ENCODE measurements around the gene DDX53. TPM values are rescaled to one million over a fixed set of nuclear protein-coding genes. Genes with fewer than 3 reads are reported as not detected.

Gene DDX53
- total RNA-seq, 2 donors from 2014 or later, result not detected

GRCh38 chrX:22959204-22959920 lies 40.4 kb upstream of the DDX53 start:
- Histone ChIP-seq H3K36me3 (replicated peaks in 1 of 2; ENCODE audit: insufficient read depth in 1 of 2, low read depth in 2 of 2) (no peaks in the 10 kb centered on the region), H3K9me3 (no peaks in the 10 kb centered on the region), H3K27me3 (no peaks in the 10 kb centered on the region), H3K4me3 (no peak overlapping the region), H3K4me1 (no peaks in the 10 kb centered on the region), H3K27ac (no peak overlapping the region)
- DNase-seq (no peak), ATAC-seq (no peak)
- intact Hi-C loops (cut with DNase I), result no loop called here
- TF ChIP-seq CTCF (IDR thresholded peaks at IDR 0.05) (no peak), POLR2A (IDR thresholded peaks at IDR 0.05) (no peak)
- 56 to 66% methylated on average over 4 of the region's 4 CpGs for WGBS, 2 donors

GRCh38 chrX:22963196-22963595 lies 36.6 kb upstream of the DDX53 start:
- intact Hi-C loops (cut with DNase I), result no loop called here
- ATAC-seq (no peak), DNase-seq (no peak)
- no peaks in the 10 kb centered on the region for H3K27me3 ChIP-seq
- no peaks in the 10 kb centered on the region for H3K4me1 ChIP-seq
- H3K27ac ChIP-seq, result no peak overlapping the region
- TF ChIP-seq POLR2A (IDR thresholded peaks at IDR 0.05) (no peak), CTCF (IDR thresholded peaks at IDR 0.05) (no peak)
- 41 to 56% methylated on average over 2 of the region's 2 CpGs for WGBS, 2 donors
- no peaks in the 10 kb centered on the region for H3K36me3 ChIP-seq (replicated peaks in 1 of 2; ENCODE audit: insufficient read depth in 1 of 2, low read depth in 2 of 2)
- no peaks in the 10 kb centered on the region for H3K9me3 ChIP-seq
- no peak overlapping the region for H3K4me3 ChIP-seq

DNA sequence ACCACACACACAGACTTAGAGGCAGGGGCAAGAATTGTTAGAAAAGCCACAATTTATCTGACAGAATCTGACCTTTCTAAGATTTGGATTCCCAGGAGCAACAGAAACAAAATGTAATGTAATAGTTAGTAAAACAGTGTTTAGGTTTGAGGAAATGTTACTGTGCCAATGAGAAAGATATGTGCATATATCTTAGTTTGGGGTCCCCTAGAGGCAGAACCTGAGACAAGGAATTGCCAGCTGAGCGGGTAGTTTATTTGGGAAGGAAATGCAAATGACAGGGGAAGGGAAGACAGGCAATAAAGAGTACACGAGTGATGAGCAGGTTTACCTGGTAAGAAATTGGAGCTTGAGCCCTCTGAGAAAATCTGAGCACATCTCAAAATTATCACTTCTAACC lies 31.3 kb upstream of the DDX53 start:
- no peaks in the 10 kb centered on the region for H3K36me3 ChIP-seq (replicated peaks in 1 of 2; ENCODE audit: insufficient read depth in 1 of 2, low read depth in 2 of 2)
- no peaks in the 10 kb centered on the region for H3K4me1 ChIP-seq
- no peak for DNase-seq
- H3K4me3 ChIP-seq, result no peak overlapping the region
- WGBS, 2 donors, result 53 to 63% methylated on average over 2 of the region's 2 CpGs
- H3K9me3 ChIP-seq, result no peaks in the 10 kb centered on the region
- no peak overlapping the region for H3K27ac ChIP-seq
- no peak for ATAC-seq
- TF ChIP-seq POLR2A (IDR thresholded peaks at IDR 0.05), result no peak
- intact Hi-C loops (cut with DNase I), result no loop called here
- no peaks in the 10 kb centered on the region for H3K27me3 ChIP-seq

GRCh38 chrX:22969411-22969810 lies 30.3 kb upstream of the DDX53 start:
- no peak overlapping the region for H3K27ac ChIP-seq
- TF ChIP-seq CTCF (IDR thresholded peaks at IDR 0.05), result no peak
- TF ChIP-seq POLR2A (IDR thresholded peaks at IDR 0.05), result no peak
- no peak for ATAC-seq
- 33 to 40% methylated on average over 1 of the region's 1 CpG for WGBS, 2 donors
- H3K4me3 ChIP-seq, result no peak overlapping the region
- DNase-seq, result no peak
- no peaks in the 10 kb centered on the region for H3K9me3 ChIP-seq
- intact Hi-C loops (cut with DNase I), result no loop called here
- no peaks in the 10 kb centered on the region for H3K4me1 ChIP-seq
- no peaks in the 10 kb centered on the region for H3K27me3 ChIP-seq
- H3K36me3 ChIP-seq (replicated peaks in 1 of 2; ENCODE audit: insufficient read depth in 1 of 2, low read depth in 2 of 2), result no peaks in the 10 kb centered on the region

DNA sequence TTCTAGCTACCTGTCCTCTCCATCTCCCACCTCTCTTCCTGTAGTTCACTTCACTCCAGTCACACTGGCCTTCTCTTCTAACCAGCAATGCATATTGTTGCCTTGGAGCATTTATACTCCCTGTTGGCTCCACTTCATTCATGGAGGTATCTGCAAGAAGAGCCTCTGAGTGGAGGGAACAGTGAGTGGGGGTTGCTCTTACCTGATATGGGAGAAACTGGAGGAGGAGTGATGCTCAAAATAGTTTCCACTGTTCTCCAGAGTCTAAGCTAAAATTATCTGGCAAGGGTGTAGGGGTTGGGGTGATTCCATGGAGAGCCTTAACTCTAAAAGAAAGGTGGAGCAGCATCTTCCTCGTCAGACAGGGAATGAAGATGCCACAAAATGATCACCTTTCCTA lies 28.9 kb upstream of the DDX53 start:
- intact Hi-C loops (cut with DNase I), result no loop called here
- H3K9me3 ChIP-seq, result no peaks in the 10 kb centered on the region
- ATAC-seq (no peak), DNase-seq (no peak)
- no peak overlapping the region for H3K4me3 ChIP-seq
- H3K36me3 ChIP-seq (replicated peaks in 1 of 2; ENCODE audit: insufficient read depth in 1 of 2, low read depth in 2 of 2), result no peaks in the 10 kb centered on the region
- TF ChIP-seq POLR2A (IDR thresholded peaks at IDR 0.05) (no peak), CTCF (IDR thresholded peaks at IDR 0.05) (no peak)
- no peak overlapping the region for H3K27ac ChIP-seq
- no peaks in the 10 kb centered on the region for H3K4me1 ChIP-seq
- 64 to 82% methylated on average over 1 of the region's 1 CpG for WGBS, 2 donors
- no peaks in the 10 kb centered on the region for H3K27me3 ChIP-seq

All from body of pancreas (tissue), 4 donors.